Camera-type eye (tissue), 1 donor: ENCODE data around the gene SIGLEC12. TPM values are rescaled to one million over a fixed set of nuclear protein-coding genes. Genes with fewer than 3 reads are reported as not detected.

Experiments
- total RNA-seq: library from RNA; depleted of rRNA; stranded (reverse); fragments of >200 nt; gene quantifications from one replicate; pipeline ENCODE4 v1.2.3, GENCODE V29; 2014

Gene SIGLEC12
- not detected for total RNA-seq

GRCh38 chr19:51501594-51502263, at the start of gene SIGLEC12:
Gene SIGLEC12, minus strand, starts transcription at chr19:51501800. Its CDS starts 67 bp downstream, at chr19:51501733.

GRCh38 chr19:51531349-51532315, 30.0 kb upstream of the SIGLEC12 start, which contains the start of gene SIGLEC6:
Gene SIGLEC6, minus strand, starts transcription at chr19:51531670. Its CDS starts 22 bp downstream, at chr19:51531648.

GRCh38 chr19:51478381-51479234, 23.0 kb downstream of the SIGLEC12 start, which contains the start of gene CEACAM18:
Gene CEACAM18, plus strand, starts transcription at chr19:51478539.

GRCh38 chr19:51458051-51458645, 43.5 kb downstream of the SIGLEC12 start, which contains the start of gene SIGLEC8:
Gene SIGLEC8, minus strand, starts transcription at chr19:51458454. Its CDS starts 67 bp downstream, at chr19:51458387.

Other genes with a start within 250 kb of the SIGLEC12 start
- 10.9 TPM for gene IGLON5, start 190.2 kb downstream of the SIGLEC12 start, total RNA-seq
- gene VSIG10L, start 159.7 kb downstream of the SIGLEC12 start, total RNA-seq, result 2.5 TPM
- gene ETFB, start 135.4 kb downstream of the SIGLEC12 start, total RNA-seq, result 37.9 TPM
- not detected for gene CLDND2, start 132.8 kb downstream of the SIGLEC12 start, total RNA-seq
- 1.1 TPM for gene NKG7, start 129.1 kb downstream of the SIGLEC12 start, total RNA-seq
- 168 TPM for gene LIM2, start 113.8 kb downstream of the SIGLEC12 start, total RNA-seq
- gene C19orf84, start 111.2 kb downstream of the SIGLEC12 start, total RNA-seq, result not detected
- 0.77 TPM for gene SIGLEC10, start 84.2 kb downstream of the SIGLEC12 start, total RNA-seq
- gene SIGLEC8, start 43.3 kb downstream of the SIGLEC12 start, total RNA-seq, result not detected
- gene CEACAM18, start 23.3 kb downstream of the SIGLEC12 start, total RNA-seq, result not detected
- gene SIGLEC6, start 29.9 kb upstream of the SIGLEC12 start, total RNA-seq, result 0.82 TPM
- gene ZNF175, start 69.5 kb upstream of the SIGLEC12 start, total RNA-seq, result 15.7 TPM
- gene SIGLEC5, start 128.6 kb upstream of the SIGLEC12 start, total RNA-seq, result 0.27 TPM
- gene SIGLEC14, start 145.0 kb upstream of the SIGLEC12 start, total RNA-seq, result 0.55 TPM
- gene SPACA6, start 191.5 kb upstream of the SIGLEC12 start, total RNA-seq, result 12.0 TPM
- gene HAS1, start 222.2 kb upstream of the SIGLEC12 start, total RNA-seq, result 0.33 TPM